GM21723 (cell line): ENCODE results near the gene EID1.

Experiments used
- ATAC-seq: cut with Tn5 transposase; IDR thresholded peaks from one replicate; pipeline ENCODE4 v1.9.1; 2021; ENCODE audit warnings: mild to moderate bottlenecking, moderate library complexity; ENCODE audit not compliant: unreplicated experiment

EID1 gene

GRCh38 chr15:48868536-48868935, 9.4 kb upstream of the EID1 start:
- ATAC-seq, result no peak

GRCh38 chr15:48869966-48870365, 8.0 kb upstream of the EID1 start:
- no peak for ATAC-seq

- no peak for ATAC-seq
These were observed 6.4 kb upstream of the EID1 start for GRCh38 chr15:48871542-48871941.

- ATAC-seq, result no peak
These were observed 5.3 kb upstream of the EID1 start for GRCh38 chr15:48872632-48873031.

GRCh38 chr15:48875241-48875960, 2.5 kb upstream of the EID1 start:
- ATAC-seq, result no peak

GRCh38 chr15:48876057-48876456, 1.9 kb upstream of the EID1 start:
- no peak for ATAC-seq

- no peak for ATAC-seq
These were observed 2.2 kb downstream of the EID1 start for GRCh38 chr15:48880070-48880634.

GRCh38 chr15:48883699-48884098, 5.8 kb downstream of the EID1 start:
- no peak for ATAC-seq

- ATAC-seq, result no peak
These were observed 9.2 kb downstream of the EID1 start for GRCh38 chr15:48887144-48887543.

- ATAC-seq, result no peak
These were observed 10.3 kb downstream of the EID1 start for GRCh38 chr15:48888191-48888590.

GRCh38 chr15:48888836-48889235, 10.9 kb downstream of the EID1 start:
- no peak for ATAC-seq

GRCh38 chr15:48889925-48890324, 12.0 kb downstream of the EID1 start:
- ATAC-seq, result no peak

GRCh38 chr15:48890375-48890972, 12.5 kb downstream of the EID1 start:
- ATAC-seq, result no peak

- no peak for ATAC-seq
These were observed 13.4 kb downstream of the EID1 start for GRCh38 chr15:48891232-48891765.

- ATAC-seq, result no peak
These were observed 15.4 kb downstream of the EID1 start for GRCh38 chr15:48893311-48893710.

- no peak for ATAC-seq
These were observed 19.2 kb downstream of the EID1 start for GRCh38 chr15:48896869-48897814.

- no peak for ATAC-seq
These were observed 20.1 kb downstream of the EID1 start for GRCh38 chr15:48898032-48898431.

GRCh38 chr15:48898446-48898845, 20.5 kb downstream of the EID1 start:
- ATAC-seq, result no peak

- ATAC-seq, result no peak
These were observed 21.9 kb downstream of the EID1 start for GRCh38 chr15:48899793-48900192.

GRCh38 chr15:48904758-48905157, 26.8 kb downstream of the EID1 start:
- ATAC-seq, result no peak

GRCh38 chr15:48905216-48905615, 27.3 kb downstream of the EID1 start:
- ATAC-seq, result no peak
